GM12878 (cell line): ENCODE measurements around the gene SIRT5.

Experiments
- HCFC1 ChIP-seq: fragments of 150-350 bp; IDR thresholded peaks from 2 replicates; pipeline ENCODE4 v1.6.1; 2014; ENCODE audit warnings: low read length
- MYC ChIP-seq: IDR thresholded peaks from 2 replicates; pipeline ENCODE4 v1.6.1; 2011; ENCODE audit warnings: mild to moderate bottlenecking, low read length, moderate library complexity, inconsistent platforms; ENCODE audit not compliant: insufficient read depth, insufficient replicate concordance, insufficient read length, severe bottlenecking
- RELA ChIP-seq: fragments of 450-650 bp; IDR thresholded peaks from 2 replicates; pipeline ENCODE4 v1.8.0; 2014; ENCODE audit warnings: borderline replicate concordance; ENCODE audit not compliant: partially characterized antibody
- SUZ12 ChIP-seq: fragments of 200-600 bp; sonication (generic); IDR thresholded peaks from one replicate; pipeline ENCODE4 v1.6.1; 2018; ENCODE audit warnings: antibody characterized with exemption, mild to moderate bottlenecking; ENCODE audit not compliant: unreplicated experiment
- TF ChIP-seq, protein P1 (sequence below): IDR thresholded peaks from 2 replicates; pipeline ENCODE4 v1.6.1; 2012; ENCODE audit warnings: low read depth, low read length, improper control_type of control experiment
- TF ChIP-seq, protein P2 (sequence below), 3 experiments: IDR thresholded peaks in 2 of 3; conservative IDR thresholded peaks in 1 of 3; 2 replicates each; pipeline ENCODE4 v1.5.1; 2011; ENCODE audit warnings: low read depth in 3 of 3, low read length in 3 of 3, mild to moderate bottlenecking in 3 of 3, control low read depth in 2 of 3, moderate library complexity in 2 of 3, inconsistent platforms in 1 of 3, mixed read lengths in 1 of 3; ENCODE audit not compliant: control insufficient read depth in 2 of 3, insufficient read depth in 1 of 3; ENCODE audit errors: extremely low read depth in 1 of 3

GRCh38 chr6:13550656-13551055 lies 23.7 kb upstream of the SIRT5 start:
- TF ChIP-seq MYC (no peak), SUZ12 (no peak), RELA (no peak), HCFC1 (no peak)
- TF ChIP-seq, protein P1, sequence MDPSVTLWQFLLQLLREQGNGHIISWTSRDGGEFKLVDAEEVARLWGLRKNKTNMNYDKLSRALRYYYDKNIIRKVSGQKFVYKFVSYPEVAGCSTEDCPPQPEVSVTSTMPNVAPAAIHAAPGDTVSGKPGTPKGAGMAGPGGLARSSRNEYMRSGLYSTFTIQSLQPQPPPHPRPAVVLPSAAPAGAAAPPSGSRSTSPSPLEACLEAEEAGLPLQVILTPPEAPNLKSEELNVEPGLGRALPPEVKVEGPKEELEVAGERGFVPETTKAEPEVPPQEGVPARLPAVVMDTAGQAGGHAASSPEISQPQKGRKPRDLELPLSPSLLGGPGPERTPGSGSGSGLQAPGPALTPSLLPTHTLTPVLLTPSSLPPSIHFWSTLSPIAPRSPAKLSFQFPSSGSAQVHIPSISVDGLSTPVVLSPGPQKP = no peak
- TF ChIP-seq, protein P2, sequence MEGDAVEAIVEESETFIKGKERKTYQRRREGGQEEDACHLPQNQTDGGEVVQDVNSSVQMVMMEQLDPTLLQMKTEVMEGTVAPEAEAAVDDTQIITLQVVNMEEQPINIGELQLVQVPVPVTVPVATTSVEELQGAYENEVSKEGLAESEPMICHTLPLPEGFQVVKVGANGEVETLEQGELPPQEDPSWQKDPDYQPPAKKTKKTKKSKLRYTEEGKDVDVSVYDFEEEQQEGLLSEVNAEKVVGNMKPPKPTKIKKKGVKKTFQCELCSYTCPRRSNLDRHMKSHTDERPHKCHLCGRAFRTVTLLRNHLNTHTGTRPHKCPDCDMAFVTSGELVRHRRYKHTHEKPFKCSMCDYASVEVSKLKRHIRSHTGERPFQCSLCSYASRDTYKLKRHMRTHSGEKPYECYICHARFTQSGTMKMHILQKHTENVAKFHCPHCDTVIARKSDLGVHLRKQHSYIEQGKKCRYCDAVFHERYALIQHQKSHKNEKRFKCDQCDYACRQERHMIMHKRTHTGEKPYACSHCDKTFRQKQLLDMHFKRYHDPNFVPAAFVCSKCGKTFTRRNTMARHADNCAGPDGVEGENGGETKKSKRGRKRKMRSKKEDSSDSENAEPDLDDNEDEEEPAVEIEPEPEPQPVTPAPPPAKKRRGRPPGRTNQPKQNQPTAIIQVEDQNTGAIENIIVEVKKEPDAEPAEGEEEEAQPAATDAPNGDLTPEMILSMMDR (IDR thresholded peaks at IDR 0.05 in 2 of 3, conservative IDR thresholded peaks at IDR 0.05 in 1 of 3; ENCODE audit: control insufficient read depth in 2 of 3, extremely low read depth in 1 of 3, insufficient read depth in 1 of 3, low read depth in 3 of 3, low read length in 3 of 3) = no peak
